ENCODE results near the gene AHCY.
A peak's percentile ranks its signal among the peaks of the same experiment; 100 is the strongest.
"Not testable (repeated sequence)": the region's sequence is repeated elsewhere in the genome, so short reads cannot be mapped to it uniquely, and the experiment has no call there.

AHCY gene

DNA sequence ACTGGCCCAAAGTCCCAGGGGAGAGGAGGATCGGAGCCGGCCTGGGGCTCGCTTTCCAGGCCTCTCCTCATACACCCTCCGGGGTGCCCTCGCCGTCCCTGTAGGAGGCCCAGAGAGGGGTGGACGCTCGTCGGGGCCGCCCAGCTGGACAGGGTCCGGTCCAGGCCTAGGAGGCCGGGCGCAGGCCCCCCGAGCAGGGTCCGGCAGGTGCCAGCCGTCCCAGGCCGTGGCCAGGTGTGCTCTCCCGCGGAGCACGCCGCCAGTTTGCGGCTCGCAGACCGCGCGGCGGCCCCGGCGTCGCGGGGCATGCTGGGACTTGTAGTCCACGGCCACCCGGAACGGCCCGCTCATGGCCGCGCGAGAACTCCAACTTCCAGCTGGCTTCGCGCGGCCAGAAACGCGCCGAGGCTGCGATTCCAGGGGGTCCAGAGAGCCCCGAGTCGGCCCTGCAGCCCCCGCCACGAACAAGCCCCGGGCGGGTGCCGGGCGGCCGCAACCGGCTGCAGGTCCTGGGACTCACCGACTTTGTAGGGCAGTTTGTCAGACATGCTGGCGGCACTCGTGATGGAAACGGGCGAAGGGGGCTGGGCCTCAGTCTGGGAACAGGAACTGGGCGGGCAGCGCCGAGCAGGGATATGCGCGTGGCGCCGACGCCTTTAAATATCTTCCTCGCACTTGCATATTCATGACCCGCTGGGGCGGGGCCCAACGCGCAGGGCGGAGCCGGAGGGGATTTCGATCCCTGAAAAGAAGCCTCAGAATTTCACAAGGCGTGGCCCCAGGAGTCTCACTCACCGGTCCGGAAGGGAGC is at the start of gene AHCY:
AHCY (minus strand) TSS at position 633 of the 811 bp plus-strand sequence; CDS start at position 548, 85 bp downstream.
- peak within 1 kb of the TSS; percentile 82 for H3K4me3 ChIP-seq (ENCODE audit: low read length)
- peak; percentile 88 for DNase-seq (ENCODE audit: low read depth)
- TF ChIP-seq, protein P1, sequence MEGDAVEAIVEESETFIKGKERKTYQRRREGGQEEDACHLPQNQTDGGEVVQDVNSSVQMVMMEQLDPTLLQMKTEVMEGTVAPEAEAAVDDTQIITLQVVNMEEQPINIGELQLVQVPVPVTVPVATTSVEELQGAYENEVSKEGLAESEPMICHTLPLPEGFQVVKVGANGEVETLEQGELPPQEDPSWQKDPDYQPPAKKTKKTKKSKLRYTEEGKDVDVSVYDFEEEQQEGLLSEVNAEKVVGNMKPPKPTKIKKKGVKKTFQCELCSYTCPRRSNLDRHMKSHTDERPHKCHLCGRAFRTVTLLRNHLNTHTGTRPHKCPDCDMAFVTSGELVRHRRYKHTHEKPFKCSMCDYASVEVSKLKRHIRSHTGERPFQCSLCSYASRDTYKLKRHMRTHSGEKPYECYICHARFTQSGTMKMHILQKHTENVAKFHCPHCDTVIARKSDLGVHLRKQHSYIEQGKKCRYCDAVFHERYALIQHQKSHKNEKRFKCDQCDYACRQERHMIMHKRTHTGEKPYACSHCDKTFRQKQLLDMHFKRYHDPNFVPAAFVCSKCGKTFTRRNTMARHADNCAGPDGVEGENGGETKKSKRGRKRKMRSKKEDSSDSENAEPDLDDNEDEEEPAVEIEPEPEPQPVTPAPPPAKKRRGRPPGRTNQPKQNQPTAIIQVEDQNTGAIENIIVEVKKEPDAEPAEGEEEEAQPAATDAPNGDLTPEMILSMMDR (conservative IDR thresholded peaks at IDR 0.05; ENCODE audit: low read depth, low read length): no peak

DNA sequence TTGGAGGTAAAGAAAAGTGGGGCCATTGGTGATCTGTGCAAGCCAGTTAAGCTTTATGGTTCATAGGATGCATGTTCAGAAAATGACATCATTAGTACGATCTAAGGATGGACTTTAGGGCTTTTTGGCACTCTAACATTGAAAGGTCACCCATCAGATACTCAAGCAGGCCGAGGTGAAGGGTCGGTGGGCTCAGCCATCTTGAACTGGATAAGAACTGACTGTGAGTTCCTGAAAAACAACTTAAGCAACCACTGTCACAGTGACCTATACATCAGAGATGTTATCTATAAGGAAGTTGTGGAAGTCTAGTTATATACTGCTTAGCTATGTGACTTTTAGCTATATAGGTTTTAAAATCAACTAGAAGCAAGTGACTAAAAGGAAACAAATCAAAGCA is 46.9 kb upstream of the AHCY start:
- H3K4me3 ChIP-seq (ENCODE audit: low read length): no peak overlapping the region
- DNase-seq (ENCODE audit: low read depth): no peak
- TF ChIP-seq, protein P1 (conservative IDR thresholded peaks at IDR 0.05; ENCODE audit: low read depth, low read length): no peak

DNA sequence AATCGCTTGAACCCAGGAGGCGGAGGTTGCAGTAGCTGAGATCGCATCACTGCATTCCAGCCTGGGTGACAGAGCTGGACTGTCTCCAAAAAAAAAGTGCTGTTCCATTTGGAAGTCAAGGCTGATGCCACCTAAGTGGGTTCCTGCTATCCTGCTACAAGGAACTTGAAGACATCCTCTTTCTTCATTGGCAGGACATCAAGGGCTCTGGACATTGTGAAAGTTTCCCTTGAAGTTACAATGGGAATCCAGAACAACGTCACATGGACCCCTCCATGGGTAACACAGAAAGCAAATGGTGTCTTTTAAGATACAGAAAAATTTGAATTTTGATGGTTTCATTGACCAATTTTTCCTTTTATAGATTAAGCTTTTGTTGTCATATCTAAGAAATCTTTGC is 44.4 kb upstream of the AHCY start:
- TF ChIP-seq, protein P1 (conservative IDR thresholded peaks at IDR 0.05; ENCODE audit: low read depth, low read length): no peak
- no peak for DNase-seq (ENCODE audit: low read depth)
- H3K4me3 ChIP-seq (ENCODE audit: low read length): no peak overlapping the region

DNA sequence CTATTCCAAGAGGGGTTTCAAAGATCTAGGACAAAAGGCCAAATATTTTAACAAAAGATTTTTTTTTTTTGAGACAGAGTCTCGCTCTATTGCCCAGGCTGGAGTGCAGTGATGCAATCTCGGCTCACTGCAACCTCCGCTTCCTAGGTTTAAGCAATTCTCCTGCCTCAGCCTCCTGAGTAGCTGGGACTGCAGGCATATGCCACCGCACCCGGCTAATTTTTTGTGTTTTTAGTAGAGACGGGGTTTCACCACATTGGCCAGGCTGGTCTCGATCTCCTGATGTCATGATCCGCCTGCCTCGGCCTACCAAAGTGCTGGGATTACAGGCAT is 43.3 kb upstream of the AHCY start:
- H3K4me3 ChIP-seq (ENCODE audit: low read length); DNase-seq (ENCODE audit: low read depth): not testable (repeated sequence)

DNA sequence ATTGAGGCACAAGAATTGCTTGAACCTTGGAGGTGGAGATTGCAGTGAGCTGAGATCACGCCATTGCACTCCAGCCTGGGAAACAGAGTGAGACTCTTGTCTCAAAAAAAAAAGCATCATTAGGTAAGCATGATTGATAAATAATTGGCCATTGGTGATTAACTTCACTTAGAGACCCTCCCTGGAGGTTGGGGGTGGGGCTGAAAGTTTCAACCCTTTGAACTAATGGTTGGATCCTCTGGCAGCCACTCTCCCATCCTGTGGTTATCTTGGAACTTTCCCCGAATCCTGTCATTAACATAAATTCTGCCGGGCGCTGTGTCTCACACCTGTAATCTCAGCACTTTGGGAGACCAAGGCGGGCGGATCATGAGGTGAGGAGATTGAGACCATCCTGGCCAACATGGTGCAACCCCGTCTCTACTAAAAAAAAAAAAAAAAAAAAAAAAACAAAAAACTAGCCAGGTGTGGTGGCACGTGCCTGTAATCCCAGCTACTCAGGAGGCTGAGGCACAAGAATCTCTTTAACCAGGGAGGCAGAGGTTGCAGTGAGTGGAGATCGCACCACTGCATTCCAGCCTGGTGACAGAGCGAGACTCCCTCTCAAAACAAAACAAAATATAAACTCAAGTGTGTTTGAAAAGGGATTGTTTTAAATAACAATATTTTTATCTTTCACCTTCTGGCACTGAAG is 42.8 kb upstream of the AHCY start:
- H3K4me3 ChIP-seq (ENCODE audit: low read length); DNase-seq (ENCODE audit: low read depth): not testable (repeated sequence)

DNA sequence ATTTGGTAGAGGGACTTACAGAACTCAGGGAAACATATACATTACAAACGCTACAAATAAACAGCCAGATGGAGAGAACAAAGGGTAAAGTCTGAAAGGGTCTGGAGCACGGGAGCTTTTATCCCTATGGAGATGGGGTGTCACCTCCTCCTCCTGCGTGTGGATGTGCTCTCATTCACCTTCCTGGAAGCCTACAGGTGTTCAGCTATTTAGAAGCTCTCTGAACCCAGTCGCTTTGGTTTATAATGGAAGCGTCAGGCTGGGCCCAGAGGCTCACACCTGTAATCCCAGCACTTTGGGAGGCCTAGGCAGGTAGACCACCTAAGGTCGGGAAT is 42.2 kb upstream of the AHCY start:
- H3K4me3 ChIP-seq (ENCODE audit: low read length): no peak overlapping the region
- no peak for DNase-seq (ENCODE audit: low read depth)

DNA sequence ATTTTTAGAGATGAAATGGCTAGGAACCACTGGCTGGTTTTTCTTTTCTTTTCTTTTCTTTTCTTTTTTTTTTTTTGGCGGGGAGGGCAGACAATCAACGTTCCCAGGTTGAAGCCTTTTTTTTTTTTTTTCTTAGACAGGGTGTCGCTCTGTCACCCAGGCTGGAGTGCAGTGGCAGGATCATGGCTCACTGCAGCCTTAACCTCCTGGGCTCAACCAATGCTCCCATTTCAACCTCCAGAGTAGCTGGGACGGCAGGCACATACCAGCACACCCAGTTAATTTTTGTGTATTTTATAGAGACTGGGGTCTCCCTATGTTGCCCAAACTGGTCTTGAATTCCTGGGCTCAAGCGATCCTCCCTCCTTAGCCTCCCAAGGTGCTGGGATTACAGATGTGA is 41.1 kb upstream of the AHCY start:
- TF ChIP-seq, protein P1 (conservative IDR thresholded peaks at IDR 0.05; ENCODE audit: low read depth, low read length): no peak
- no peak overlapping the region for H3K4me3 ChIP-seq (ENCODE audit: low read length)

More for the DNA sequence above, 42.2 kb upstream of the AHCY start:
- TF ChIP-seq, protein P1 (conservative IDR thresholded peaks at IDR 0.05; ENCODE audit: low read depth, low read length): no peak

More for the DNA sequence above, 41.1 kb upstream of the AHCY start:
- DNase-seq (ENCODE audit: low read depth): no peak

Measured in retinal pigment epithelial cell (primary cell).